GM12892 (cell line): ENCODE data around the gene C10orf90.

Experiments used
- DNase-seq: peaks from one replicate; pipeline ENCODE4 v3.0.0; 2011; ENCODE audit not compliant: insufficient read length
- FAIRE-seq: peaks from 2 replicates; lab custom pipeline; 2011; peaks lifted over from hg19 to GRCh38; lab: Jason Lieb, UNC
- POLR2A ChIP-seq: IDR thresholded peaks from 2 replicates; pipeline ENCODE4 v1.6.1; 2011; ENCODE audit warnings: low read depth, low read length, control low read depth
- POLR2AphosphoS5 ChIP-seq: IDR thresholded peaks from 2 replicates; pipeline ENCODE4 v1.6.1; 2011; ENCODE audit warnings: low read depth, low read length, control low read depth
- TAF1 ChIP-seq: IDR thresholded peaks from 2 replicates; pipeline ENCODE4 v1.6.1; 2011; ENCODE audit warnings: low read depth, mild to moderate bottlenecking, control low read depth, low read length, borderline replicate concordance

C10orf90 gene

DNA sequence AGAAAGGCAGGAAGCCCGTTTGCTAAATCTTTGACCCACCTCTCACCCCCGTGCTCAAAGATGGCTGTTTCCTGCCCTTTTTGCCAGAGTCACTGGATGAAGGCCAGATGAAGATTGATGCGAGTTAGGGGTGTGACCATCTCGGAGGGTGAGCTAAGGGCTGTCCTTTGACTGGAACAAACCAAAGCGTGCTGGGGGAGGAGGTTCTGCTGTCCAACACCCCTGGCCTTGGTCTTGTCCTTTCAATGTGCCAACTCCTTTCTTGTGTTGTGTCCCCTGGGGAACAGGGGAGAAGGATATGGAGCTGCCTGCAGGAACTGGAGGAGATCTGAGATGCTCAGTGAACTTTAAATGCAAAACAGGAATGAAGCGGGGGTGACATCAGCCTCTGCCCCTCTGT lies 191.9 kb downstream of the C10orf90 start:
- no peak for DNase-seq
- TF ChIP-seq POLR2A (no peak), POLR2AphosphoS5 (no peak), TAF1 (no peak)
- FAIRE-seq, result no peak

DNA sequence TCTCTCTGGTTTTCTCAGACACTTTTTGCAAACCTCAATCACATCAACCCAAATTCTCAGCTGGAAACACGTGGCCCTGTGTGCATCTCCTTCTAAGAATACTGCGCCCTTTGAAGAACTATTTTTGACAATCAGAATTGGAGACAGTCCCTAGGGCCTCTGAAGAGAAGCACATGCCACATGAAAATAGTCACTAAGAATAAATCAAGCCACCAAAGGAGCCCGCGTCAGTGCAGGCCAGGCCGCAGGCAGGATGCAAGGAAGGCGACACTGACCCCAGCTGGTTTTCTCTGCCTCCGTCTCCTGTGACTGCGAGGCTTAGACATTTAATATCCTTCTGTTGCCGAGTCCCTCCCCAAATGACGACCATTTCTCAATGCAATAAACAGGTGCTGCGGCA lies 194.2 kb downstream of the C10orf90 start:
- FAIRE-seq, result no peak
- TF ChIP-seq TAF1 (no peak), POLR2AphosphoS5 (no peak), POLR2A (no peak)
- no peak for DNase-seq

DNA sequence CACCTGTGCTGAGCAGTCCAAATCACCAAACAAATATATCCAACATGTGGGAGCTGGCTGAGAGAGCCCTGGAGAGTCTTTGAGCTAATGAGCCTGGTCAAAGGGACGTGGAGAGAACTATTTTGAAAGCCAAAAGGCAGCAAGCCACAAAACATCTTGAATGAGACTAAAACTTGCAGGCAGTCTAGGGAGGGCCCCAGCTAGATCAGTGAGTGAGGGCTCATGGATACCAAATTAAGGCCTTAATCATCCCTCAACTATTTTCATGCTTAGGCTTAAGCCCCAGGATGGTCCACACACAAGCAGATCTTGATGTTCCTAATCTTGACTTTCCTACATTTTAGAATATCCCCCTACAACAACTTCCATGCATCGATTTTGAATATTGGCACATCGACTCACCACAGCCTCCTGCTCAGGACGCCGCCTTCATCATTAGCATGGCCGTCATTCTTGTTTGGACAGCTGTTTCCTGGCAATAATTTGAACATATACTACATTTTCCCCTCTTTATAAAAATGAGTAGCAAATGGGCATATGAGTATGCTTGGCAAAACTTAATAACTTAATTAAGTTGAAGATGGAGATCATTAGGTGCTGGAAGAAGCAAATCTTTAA lies 195.3 kb downstream of the C10orf90 start:
- FAIRE-seq (no peak), DNase-seq (no peak)
- no peak for TF ChIP-seq TAF1
- no peak for TF ChIP-seq POLR2A
- no peak for TF ChIP-seq POLR2AphosphoS5

DNA sequence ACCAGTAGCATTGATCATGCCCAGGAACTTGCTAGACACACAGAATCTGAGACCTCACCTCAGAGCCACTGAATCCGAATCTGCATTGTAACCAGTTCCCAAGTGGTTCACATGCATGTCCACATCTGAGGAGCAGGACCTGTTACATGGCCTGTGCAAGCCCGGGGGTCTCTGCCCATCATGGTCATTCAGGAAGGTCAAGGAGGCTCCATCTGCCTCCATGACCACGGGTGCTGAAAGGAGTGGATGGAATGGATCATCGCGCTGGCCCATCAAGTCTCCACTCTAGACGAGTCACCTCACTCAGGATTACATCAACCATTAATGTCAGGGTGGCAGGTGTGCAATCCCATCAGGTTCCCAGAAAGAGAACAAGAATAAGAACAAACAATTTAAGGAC lies 196.5 kb downstream of the C10orf90 start:
- TF ChIP-seq POLR2AphosphoS5, result no peak
- no peak for TF ChIP-seq POLR2A
- TF ChIP-seq TAF1, result no peak
- DNase-seq (no peak), FAIRE-seq (no peak)

GRCh38 chr10:126470991-126471390 lies 199.5 kb downstream of the C10orf90 start:
- FAIRE-seq, result no peak

DNA sequence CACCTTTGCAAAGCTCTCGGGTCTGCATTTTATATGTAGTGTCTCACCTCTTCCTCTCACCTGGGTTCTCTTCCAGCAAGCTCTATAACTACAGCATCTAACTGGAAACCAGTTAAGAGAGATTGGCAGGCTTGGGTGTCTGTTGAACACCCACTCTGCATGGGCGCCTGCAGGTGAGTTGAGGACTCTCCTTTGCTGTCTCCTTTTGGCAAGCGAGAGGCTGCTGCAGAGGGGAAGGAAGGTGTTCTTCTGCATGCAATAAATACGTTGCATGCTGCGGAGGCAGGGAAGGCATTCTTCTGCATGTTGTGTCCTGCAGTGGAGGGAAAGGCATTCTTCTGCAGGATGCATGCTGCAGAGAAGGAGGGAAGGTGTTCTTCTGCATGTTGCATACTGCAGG lies 200.8 kb downstream of the C10orf90 start:
- FAIRE-seq, result no peak
- no peak for DNase-seq
- no peak for TF ChIP-seq POLR2AphosphoS5
- no peak for TF ChIP-seq TAF1
- TF ChIP-seq POLR2A, result no peak

More at GRCh38 chr10:126470991-126471390, 199.5 kb downstream of the C10orf90 start:
- DNase-seq, result no peak
- TF ChIP-seq TAF1, result no peak

DNA sequence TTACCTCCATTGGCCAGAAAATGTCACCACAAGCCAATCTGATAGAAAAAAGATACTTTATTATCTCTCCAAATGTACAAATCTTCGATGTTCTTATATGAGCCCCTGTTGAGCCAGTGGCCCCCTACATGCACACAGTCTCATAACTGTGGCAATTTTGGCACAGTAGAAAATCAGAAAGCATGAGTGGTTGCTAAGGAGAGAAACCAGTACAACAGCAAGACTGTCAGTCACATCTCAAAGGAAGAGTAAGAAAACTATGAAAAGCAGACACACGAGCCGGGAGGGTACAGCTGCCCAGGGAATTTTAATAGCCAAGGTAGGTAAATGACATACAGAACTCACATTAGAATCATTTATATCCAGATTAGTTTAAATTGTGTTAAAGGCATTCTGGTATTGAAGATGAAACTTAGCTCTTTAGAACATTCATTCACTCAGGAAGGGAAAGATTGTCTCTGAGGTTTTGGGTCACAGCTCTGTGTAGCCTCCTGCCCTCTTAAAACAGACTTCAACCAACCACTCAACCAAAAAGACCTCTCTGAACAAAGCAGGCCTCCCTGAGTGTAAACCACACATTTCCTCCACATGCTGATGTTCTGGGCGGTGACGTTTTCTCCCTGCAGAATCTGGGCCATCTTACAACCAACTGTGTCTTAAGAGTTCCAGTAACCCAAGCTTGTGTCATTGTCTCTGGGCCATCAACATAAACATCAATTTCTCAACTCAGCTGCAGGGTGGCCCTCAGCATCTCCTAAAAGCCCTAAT lies 201.4 kb downstream of the C10orf90 start:
- FAIRE-seq, result no peak
- no peak for DNase-seq
- no peak for TF ChIP-seq POLR2AphosphoS5
- TF ChIP-seq POLR2A, result no peak
- TF ChIP-seq TAF1, result no peak

GRCh38 chr10:126468467-126468866 lies 202.0 kb downstream of the C10orf90 start:
- TF ChIP-seq TAF1, result no peak
- TF ChIP-seq POLR2AphosphoS5, result no peak
- TF ChIP-seq POLR2A, result no peak
- no peak for DNase-seq
- FAIRE-seq, result no peak

DNA sequence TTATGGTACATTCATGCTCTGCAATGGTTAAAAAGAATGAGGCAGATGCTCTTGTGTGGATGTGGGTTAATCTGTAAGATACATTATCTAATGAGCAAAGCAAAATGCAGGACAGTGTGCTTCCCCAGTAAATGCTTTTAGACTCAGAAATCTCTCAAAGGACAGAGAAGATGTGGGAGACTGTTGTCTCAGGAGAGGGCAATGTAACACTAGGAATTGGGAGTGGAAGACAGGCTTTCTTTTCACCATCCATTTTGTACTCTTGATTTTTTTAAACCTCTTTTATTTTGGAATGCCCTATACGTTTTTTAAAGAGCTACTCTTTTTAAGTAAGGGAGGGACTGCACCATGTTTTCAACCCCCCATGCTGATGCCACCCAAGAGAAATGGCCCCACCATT lies 204.7 kb downstream of the C10orf90 start:
- TF ChIP-seq POLR2A (no peak), POLR2AphosphoS5 (no peak), TAF1 (no peak)
- FAIRE-seq, result no peak
- DNase-seq, result no peak

DNA sequence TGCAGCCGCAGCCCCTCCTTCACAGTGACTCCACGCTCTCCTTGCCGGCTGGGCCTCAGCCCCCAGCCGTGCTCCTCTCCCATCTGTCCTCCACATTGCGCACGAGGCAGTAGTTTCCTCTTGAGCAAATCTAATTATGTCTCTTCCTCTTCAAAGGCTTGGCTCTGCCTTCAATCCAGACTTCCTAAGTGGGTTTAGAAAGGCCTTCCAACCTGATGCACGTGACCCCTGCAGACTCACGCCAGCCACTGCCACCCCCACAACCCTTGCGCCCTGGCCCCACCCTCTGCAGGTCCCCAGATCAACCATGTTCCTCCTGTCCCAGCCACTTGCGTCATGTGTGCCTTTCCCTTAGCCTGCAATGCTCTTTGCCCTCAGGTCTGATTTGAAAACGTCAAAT lies 207.2 kb downstream of the C10orf90 start:
- DNase-seq (no peak), FAIRE-seq (no peak)
- no peak for TF ChIP-seq TAF1
- no peak for TF ChIP-seq POLR2AphosphoS5
- TF ChIP-seq POLR2A, result no peak

- TF ChIP-seq TAF1 (no peak), POLR2A (no peak), POLR2AphosphoS5 (no peak)
- FAIRE-seq (no peak), DNase-seq (no peak)
Observed at GRCh38 chr10:126461289-126461940, 209.1 kb downstream of the C10orf90 start.
